Heart right ventricle (tissue), 16 donors: ENCODE measurements around the gene KIF26B. TPM values are rescaled to one million over a fixed set of nuclear protein-coding genes. Genes with fewer than 3 reads are reported as not detected.

Experiments
- ATAC-seq, 8 donors: fragments of 200-7000 bp; cut with Tn5 transposase; one replicate each; pipeline ENCODE4 v1.9.1; 2020; ENCODE audit warnings: mild to moderate bottlenecking in 8 of 8, moderate library complexity in 8 of 8, moderate number of reproducible peaks in 1 of 8
- DNase-seq, 2 donors: peaks; one replicate each; pipeline ENCODE4 v3.0.0-alpha.2; 2020
- H3K27ac ChIP-seq, 10 donors: fragments of 200-600 bp; sonication (generic) in 2 of 10; one replicate each; pipeline versions ENCODE4 v1.5.0 to v1.8.0; 2020 to 2022; ENCODE audit warnings: mild to moderate bottlenecking in 3 of 10
- H3K27me3 ChIP-seq, 7 donors: fragments of 200-600 bp; one replicate each; pipeline ENCODE4 v1.8.0; 2021 to 2022; ENCODE audit warnings: mild to moderate bottlenecking in 2 of 7
- H3K36me3 ChIP-seq, 9 donors: fragments of 200-600 bp; sonication (generic) in 1 of 9; one replicate each; pipeline versions ENCODE4 v1.5.0 to v1.8.0; 2020 to 2022; ENCODE audit warnings: mild to moderate bottlenecking in 2 of 9
- H3K4me1 ChIP-seq, 9 donors: fragments of 200-600 bp; sonication (generic) in 1 of 9; one replicate each; pipeline versions ENCODE4 v1.5.0 to v1.8.0; 2020 to 2022; ENCODE audit warnings: mild to moderate bottlenecking in 4 of 9
- H3K4me3 ChIP-seq, 10 donors: fragments of 200-600 bp; sonication (generic) in 2 of 10; one replicate each; pipeline versions ENCODE4 v1.5.0 to v1.8.0; 2020 to 2022; ENCODE audit warnings: mild to moderate bottlenecking in 7 of 10, moderate library complexity in 2 of 10
- H3K9me3 ChIP-seq, 11 donors: fragments of 200-600 bp in 10 of 11; sonication (generic) in 2 of 11; one replicate each; pipeline versions ENCODE4 v1.5.0 to v1.8.0; 2013 to 2022; ENCODE audit warnings: mild to moderate bottlenecking in 2 of 11, control low read depth in 1 of 11, moderate library complexity in 1 of 11
- CTCF ChIP-seq, 9 donors: fragments of 200-600 bp; sonication (generic) in 2 of 9; IDR thresholded peaks; one replicate each; pipeline versions ENCODE4 v1.5.0 to v1.8.0; 2021 to 2022; ENCODE audit warnings: antibody characterized with exemption in 9 of 9, mild to moderate bottlenecking in 5 of 9, moderate library complexity in 1 of 9
- WGBS, 2 donors: extraction: QIAGEN DNeasy Blood & Tissue Kit; methylation state at CpG; one replicate each; pipeline ENCODE4 v1.1.7; 2013; ENCODE audit warnings: inconsistent platforms in 1 of 2; 5-methylcytosine and 5-hydroxymethylcytosine counted together
- intact Hi-C, 10 donors: fragments of 100-400 bp; cut with DNase I; formaldehyde crosslinking; loops; one replicate each; pipeline versions ENCODE4 v1.11.1 to v1.14.2; 2022
- polyA plus RNA-seq, 2 donors: library from polyadenylated mRNA; stranded (reverse); fragments of 200-250 nt; gene quantifications; one replicate each; pipeline ENCODE4 v1.2.3, GENCODE V29; 2013
- total RNA-seq, 10 donors: library from RNA; stranded (reverse); fragmentation: NEBNext Ultra II Directional in 3 of 10; extraction: Animal tissue kit (Norgen Biotek cat#: 25700) in 3 of 10; gene quantifications; one replicate each; pipeline versions ENCODE4 v1.2.1 to v1.2.4, GENCODE V29; 2021 to 2023
- donor health status: Arrhythmogenic right ventricular cardiomyopathy.
- donor health status: ischemic (EF 13 %, LVEDD 7.1; RV severe dilation, severe dysfunction).
- donor health status: healthy with polysubstance abuse.
- donor health status: DM: no; HTN: yes; CAD: no.
- donor health status: DM: no; HTN: no; CAD: no.
- donor health status: ischemic (EF 25% LVEDD 6.9; RV normal size, moderate dysfunction).
- donor health status: ischemic (EF 25% LVEDD 5.7; RV mildly dilated, moderate dysfunction).
- donor health status: healthy.
- donor health status: DM: yes; HTN: yes; CAD: no.
- donor health status: Ischemic cardiomyopathy.
- donor health status: ischemic (EF 35%, LVEDD 5.7; RV mildly dilated, moderate dysfunction).
- donor health status: nonischemic (EF 11% LVEDD 7.7; RV severe dilation, severe dysfunction).
- donor health status: DM: yes; HTN: yes; CAD: no.
- donor health status: PGD.
- donor health status: ischemic (EF 29% LVEDD 5.4; RV normal size, mild dysfunction).
- donor health status: nonischemic (EF 23%, LVEDD 6.1; RV moderate dilation, normal function).

The KIF26B gene
- total and polyA plus RNA-seq, 12 donors = 0.66 to 8.8 (median 2.8) TPM

- ATAC-seq (no peak), DNase-seq (no peak)
- peaks cover 0 to 9% (median 0%) of the 10 kb centered on the region in 7 donors for H3K27me3 ChIP-seq
- no peaks in the 10 kb centered on the region for H3K4me1 ChIP-seq
- intact Hi-C loops = no loop called here
- no peak overlapping the region for H3K4me3 ChIP-seq
- no peaks in the 10 kb centered on the region for H3K36me3 ChIP-seq
- H3K9me3 ChIP-seq = no peaks in the 10 kb centered on the region
- no peak overlapping the region for H3K27ac ChIP-seq
- no peak for TF ChIP-seq CTCF (IDR thresholded peaks at IDR 0.05)
- 89 to 90% methylated on average over 7 of the region's 7 CpGs for WGBS, 2 donors
Observed at GRCh38 chr1:245582026-245582425, 427.2 kb downstream of the KIF26B start.

- WGBS, 2 donors = 90 to 94% methylated on average over 9 of the region's 9 CpGs
- H3K27me3 ChIP-seq = peaks cover 0 to 11% (median 0%) of the 10 kb centered on the region in 7 donors
- no peak overlapping the region for H3K4me3 ChIP-seq
- intact Hi-C loops = no loop called here
- no peaks in the 10 kb centered on the region for H3K9me3 ChIP-seq
- no peaks in the 10 kb centered on the region for H3K4me1 ChIP-seq
- no peak for DNase-seq
- H3K27ac ChIP-seq = no peak overlapping the region
- no peaks in the 10 kb centered on the region for H3K36me3 ChIP-seq
- TF ChIP-seq CTCF (IDR thresholded peaks at IDR 0.05) = no peak
- no peak for ATAC-seq
Observed at GRCh38 chr1:245583081-245583480, 428.3 kb downstream of the KIF26B start.

- no peaks in the 10 kb centered on the region for H3K4me1 ChIP-seq
- H3K36me3 ChIP-seq = no peaks in the 10 kb centered on the region
- intact Hi-C loops = no loop called here
- no peak overlapping the region for H3K4me3 ChIP-seq
- DNase-seq (no peak), ATAC-seq (peak in 5 of 8 donors; percentile 51 to 67 (median 54))
- H3K27me3 ChIP-seq = peaks cover 0 to 15% (median 0%) of the 10 kb centered on the region in 7 donors
- H3K9me3 ChIP-seq = no peaks in the 10 kb centered on the region
- H3K27ac ChIP-seq = no peak overlapping the region
- no peak for TF ChIP-seq CTCF (IDR thresholded peaks at IDR 0.05)
- WGBS, 2 donors = 66 to 73% methylated on average over 15 of the region's 15 CpGs
Observed at GRCh38 chr1:245583575-245584330, 429.0 kb downstream of the KIF26B start.

GRCh38 chr1:245585252-245585959 is 430.6 kb downstream of the KIF26B start:
- intact Hi-C loops = no loop called here
- H3K4me1 ChIP-seq = no peaks in the 10 kb centered on the region
- no peaks in the 10 kb centered on the region for H3K9me3 ChIP-seq
- 68 to 72% methylated on average over 11 of the region's 11 CpGs for WGBS, 2 donors
- no peaks in the 10 kb centered on the region for H3K36me3 ChIP-seq
- H3K27me3 ChIP-seq = peaks cover 0 to 16% (median 0%) of the 10 kb centered on the region in 7 donors
- peak overlapping the region in 1 of 10 donors; percentile 21 for H3K27ac ChIP-seq
- no peak for TF ChIP-seq CTCF (IDR thresholded peaks at IDR 0.05)
- DNase-seq (no peak), ATAC-seq (peak in 2 of 8 donors; percentile 41 to 51)
- H3K4me3 ChIP-seq = no peak overlapping the region
